SK-N-SH (cell line): ENCODE data around the gene LRFN3. TPM values are rescaled to one million over a fixed set of nuclear protein-coding genes. Genes with fewer than 3 reads are reported as not detected.

ENCODE experiments used
- CTCF ChIA-PET: fragments of 300-600, 350-600 bp; formaldehyde crosslinking; extraction: SDS; loops from one replicate; lab custom pipeline; 2021; lab: Yijun Ruan, JAX
- POLR2A ChIA-PET: fragments of 350-600 bp; sonication (Branson Sonifier 250); formaldehyde crosslinking; extraction: SDS; loops from one replicate; lab custom pipeline; 2020; ENCODE audit warnings: antibody characterized with exemption, inconsistent platforms; lab: Yijun Ruan, JAX
- DNase-seq: peaks from one replicate; pipeline ENCODE4 v3.0.0; 2012
- H2AFZ ChIP-seq: fragments of 200-600 bp; sonication (generic); 2 replicates; pipeline ENCODE4 v1.8.1; 2016; ENCODE audit warnings: antibody characterized with exemption, mild to moderate bottlenecking, low read depth
- H3F3A ChIP-seq: fragments of 200-600 bp; sonication (generic); replicated peaks from 2 replicates; pipeline ENCODE3; 2016; ENCODE audit warnings: antibody characterized with exemption, mild to moderate bottlenecking; ENCODE audit not compliant: insufficient read depth
- H3K27ac ChIP-seq, 2 experiments: fragments of 200-500 bp in 1 of 2; fragments of 200-600 bp in 1 of 2; sonication (Bioruptor generic) in 1 of 2; sonication (generic), shearing (Covaris generic) in 1 of 2; 2 replicates each; pipeline versions ENCODE4 v1.5.1 to v1.6.1; 2014 to 2016; ENCODE audit warnings: low read depth in 2 of 2, inconsistent platforms in 1 of 2, low read length in 1 of 2, mild to moderate bottlenecking in 1 of 2, mixed read lengths in 1 of 2
- H3K27me3 ChIP-seq: fragments of 200-600 bp; sonication (generic), shearing (Covaris generic); 2 replicates; pipeline ENCODE4 v1.6.1; 2016; ENCODE audit warnings: mixed run types; ENCODE audit not compliant: insufficient read depth
- H3K36me3 ChIP-seq, 2 experiments: fragments of 200-500 bp in 1 of 2; fragments of 200-600 bp in 1 of 2; sonication (Bioruptor generic) in 1 of 2; sonication (generic) in 1 of 2; replicated peaks in 1 of 2; 2 replicates each; pipeline versions ENCODE3 to v1.5.1; 2014 to 2016; ENCODE audit warnings: low read length in 1 of 2, mild to moderate bottlenecking in 1 of 2; ENCODE audit not compliant: insufficient read depth in 2 of 2, control insufficient read depth in 1 of 2
- H3K4me1 ChIP-seq, 2 experiments: fragments of 200-500 bp in 1 of 2; fragments of 200-600 bp in 1 of 2; sonication (Bioruptor generic) in 1 of 2; sonication (generic), shearing (Covaris generic) in 1 of 2; 2 replicates each; pipeline versions ENCODE4 v1.5.1 to v1.6.1; 2014 to 2016; ENCODE audit warnings: low read depth in 1 of 2, low read length in 1 of 2, mixed run types in 1 of 2; ENCODE audit not compliant: insufficient read depth in 2 of 2, control insufficient read depth in 1 of 2
- H3K4me2 ChIP-seq: fragments of 200-600 bp; sonication (generic), shearing (Covaris generic); 2 replicates; pipeline ENCODE4 v1.6.1; 2017; ENCODE audit warnings: mixed run types
- H3K4me3 ChIP-seq, 2 experiments: fragments of 200-500 bp in 1 of 2; fragments of 200-600 bp in 1 of 2; sonication (Bioruptor generic) in 1 of 2; sonication (generic), shearing (Covaris generic) in 1 of 2; 2 replicates each; pipeline versions ENCODE4 v1.5.1 to v1.8.1; 2014 to 2016; ENCODE audit warnings: low read depth in 2 of 2, inconsistent platforms in 1 of 2, low read length in 1 of 2, mild to moderate bottlenecking in 1 of 2, mixed read lengths in 1 of 2, moderate library complexity in 1 of 2
- H3K79me2 ChIP-seq: fragments of 200-600 bp; sonication (generic); 2 replicates; pipeline ENCODE4 v1.8.1; 2017; ENCODE audit warnings: mild to moderate bottlenecking; ENCODE audit not compliant: insufficient read depth
- H3K9ac ChIP-seq: fragments of 200-600 bp; sonication (generic); 2 replicates; pipeline ENCODE4 v1.6.1; 2017; ENCODE audit warnings: mixed run types
- H3K9me2 ChIP-seq: fragments of 200-600 bp; sonication (generic); 2 replicates; pipeline ENCODE4 v1.6.1; 2017; ENCODE audit warnings: mixed run types
- H3K9me3 ChIP-seq: fragments of 200-600 bp; sonication (generic); 2 replicates; pipeline ENCODE4 v1.6.1; 2017; ENCODE audit warnings: mixed run types, mild to moderate bottlenecking, moderate library complexity
- H4K20me1 ChIP-seq: fragments of 200-600 bp; sonication (generic); 2 replicates; pipeline ENCODE4 v1.6.1; 2017; ENCODE audit warnings: mild to moderate bottlenecking, mixed run types; ENCODE audit not compliant: insufficient read depth
- EZH2phosphoT487 ChIP-seq: fragments of 200-600 bp; sonication (generic); IDR thresholded peaks from 2 replicates; pipeline ENCODE4 v1.6.1; 2017; ENCODE audit warnings: low read depth, mixed run types, mild to moderate bottlenecking, antibody characterized with exemption, moderate library complexity, borderline replicate concordance
- FOXJ3 ChIP-seq: sonication (generic); formaldehyde crosslinking; IDR thresholded peaks from 2 replicates; pipeline ENCODE4 v1.5.1; 2020; ENCODE audit warnings: mild to moderate bottlenecking, missing genetic modification reagents
- FOXM1 ChIP-seq: IDR thresholded peaks from 2 replicates; pipeline ENCODE4 v1.4.0; 2012; ENCODE audit warnings: low read depth, mild to moderate bottlenecking
- MEF2A ChIP-seq: IDR thresholded peaks from 2 replicates; pipeline ENCODE4 v1.4.0; 2012; ENCODE audit warnings: low read depth, borderline replicate concordance
- NRF1 ChIP-seq: IDR thresholded peaks from 2 replicates; pipeline ENCODE4 v1.6.1; 2012; ENCODE audit warnings: low read depth, mild to moderate bottlenecking, low read length
- PBX3 ChIP-seq: IDR thresholded peaks from 2 replicates; pipeline ENCODE4; 2012
- RAD21 ChIP-seq: IDR thresholded peaks from 2 replicates; pipeline ENCODE4 v1.6.1; 2012; ENCODE audit warnings: mild to moderate bottlenecking, low read length
- RFX5 ChIP-seq: IDR thresholded peaks from 2 replicates; pipeline ENCODE4 v1.6.1; 2012; ENCODE audit warnings: mild to moderate bottlenecking, improper control_type of control experiment, low read length
- RXRA ChIP-seq: IDR thresholded peaks from 2 replicates; pipeline ENCODE4 v1.4.0; 2012; ENCODE audit warnings: low read depth, mild to moderate bottlenecking, borderline replicate concordance
- TAF1 ChIP-seq: IDR thresholded peaks from 2 replicates; pipeline ENCODE4 v1.6.1; 2012; ENCODE audit warnings: low read depth, mild to moderate bottlenecking, low read length, moderate library complexity, borderline replicate concordance
- TCF12 ChIP-seq: IDR thresholded peaks from 2 replicates; pipeline ENCODE4 v1.4.0; 2012
- USF1 ChIP-seq: IDR thresholded peaks from 2 replicates; pipeline ENCODE4 v1.4.0; 2012; ENCODE audit warnings: low read depth, borderline replicate concordance
- WGBS: methylation state at CpG from one replicate; pipeline ENCODE4 v1.1.6; 2017; ENCODE audit warnings: low lambda C conversion rate; 5-methylcytosine and 5-hydroxymethylcytosine counted together
- polyA plus RNA-seq, 3 experiments: library from polyadenylated mRNA; depleted of rRNA; stranded (reverse); fragments of >200 nt; gene quantifications; 2 replicates each; pipeline ENCODE4 v1.2.3, GENCODE V29; 2012
- TF ChIP-seq, protein P1 (sequence below): IDR thresholded peaks from 2 replicates; pipeline ENCODE4 v1.6.1; 2012; ENCODE audit warnings: mild to moderate bottlenecking, low read depth, low read length, moderate library complexity

The LRFN3 gene
- polyA plus RNA-seq, 1 of the 3 experiments (the other 2 are of a cell fraction): 5.4 TPM

DNA sequence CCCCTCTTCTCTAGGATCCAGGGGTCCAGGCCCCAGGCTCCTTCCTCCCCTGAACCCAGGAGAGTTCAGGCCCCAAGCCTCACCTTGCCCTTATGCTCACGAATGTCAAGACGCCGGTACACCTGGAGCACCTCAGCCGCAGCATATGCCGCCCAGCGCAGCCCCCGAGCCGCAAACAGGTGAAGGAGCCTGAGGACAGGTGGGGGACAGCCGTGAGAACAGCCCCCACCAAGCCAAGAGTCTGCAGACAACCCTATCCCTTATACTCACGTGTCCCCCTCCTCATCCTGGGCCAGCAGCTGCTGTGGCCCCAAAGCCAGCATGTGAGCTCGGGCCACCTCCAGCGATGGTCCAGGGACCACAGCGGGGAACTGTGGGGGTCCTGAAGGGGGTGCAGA, 39.5 kb upstream of the LRFN3 start:
- H2AFZ ChIP-seq: no peak overlapping the region
- H3K27me3 ChIP-seq: no peaks in the 10 kb centered on the region
- H4K20me1 ChIP-seq: no peaks in the 10 kb centered on the region
- H3K4me1 ChIP-seq: peaks cover 5 to 13% of the 10 kb centered on the region in 2 experiments; a peak in 3 of 4 replicates
- peaks cover 11% of the 10 kb centered on the region; the same call in 1 of the 2 replicates for H3K79me2 ChIP-seq
- H3F3A ChIP-seq: peaks cover 9% of the 10 kb centered on the region
- H3K9me3 ChIP-seq: no peaks in the 10 kb centered on the region
- WGBS: 95% methylated on average over 9 of the region's 13 CpGs
- no peak overlapping the region for H3K9ac ChIP-seq
- H3K36me3 ChIP-seq: peaks cover 0 to 10% of the 10 kb centered on the region in 2 experiments
- TF ChIP-seq MEF2A: no peak
- no peak for TF ChIP-seq RFX5
- TF ChIP-seq NRF1: no peak
- no peak for TF ChIP-seq EZH2phosphoT487
- TF ChIP-seq RXRA: no peak
- ChIA-PET POLR2A (interaction anchor here (1.2 kb wide), 1 partner anchor 218 kb away, joined by 3 read pairs; the partner anchor contains the start of genes POLR2I and TBCB), CTCF (interaction anchor here (3.0 kb wide), 1 partner anchor 36 kb away, joined by 11 read pairs; no protein-coding TSS in a partner anchor)
- no peak overlapping the region for H3K27ac ChIP-seq
- H3K4me3 ChIP-seq: no peak overlapping the region
- DNase-seq: no peak
- H3K9me2 ChIP-seq: no peaks in the 10 kb centered on the region
- H3K4me2 ChIP-seq: no peak overlapping the region

- no peak for TF ChIP-seq PBX3
- H3F3A ChIP-seq: peaks cover 10% of the 10 kb centered on the region
- H3K4me1 ChIP-seq: peaks cover 8 to 22% of the 10 kb centered on the region in 2 experiments; a peak in 3 of 4 replicates
- no peaks in the 10 kb centered on the region for H3K27me3 ChIP-seq
- H3K27ac ChIP-seq: no peak overlapping the region
- H3K4me2 ChIP-seq: peak overlapping the region; percentile 100
- H3K36me3 ChIP-seq: peaks cover 0 to 5% of the 10 kb centered on the region in 2 experiments
- no peaks in the 10 kb centered on the region for H4K20me1 ChIP-seq
- no peaks in the 10 kb centered on the region for H3K9me2 ChIP-seq
- CTCF ChIA-PET: interaction anchor here (1.0 to 3.0 kb wide), 4 partner anchors 8 to 35 kb away, joined by 3 to 11 read pairs (median 4); no protein-coding TSS in a partner anchor
- H3K79me2 ChIP-seq: peaks cover 11% of the 10 kb centered on the region; the same call in 1 of the 2 replicates
- POLR2A ChIA-PET: interaction anchor here (0.6 kb wide), 1 partner anchor 113 kb away, joined by 3 read pairs; no protein-coding TSS in a partner anchor
- no peak overlapping the region for H2AFZ ChIP-seq
- no peak overlapping the region for H3K9ac ChIP-seq
- no peaks in the 10 kb centered on the region for H3K9me3 ChIP-seq
- H3K4me3 ChIP-seq: peak overlapping the region in 1 of 2 experiments; percentile 100; a peak in 1 of 4 replicates
- 95% methylated on average over 11 of the region's 13 CpGs for WGBS
- DNase-seq: peak; percentile 18
Observed at GRCh38 chr19:35897706-35898451, 38.3 kb upstream of the LRFN3 start.

DNA sequence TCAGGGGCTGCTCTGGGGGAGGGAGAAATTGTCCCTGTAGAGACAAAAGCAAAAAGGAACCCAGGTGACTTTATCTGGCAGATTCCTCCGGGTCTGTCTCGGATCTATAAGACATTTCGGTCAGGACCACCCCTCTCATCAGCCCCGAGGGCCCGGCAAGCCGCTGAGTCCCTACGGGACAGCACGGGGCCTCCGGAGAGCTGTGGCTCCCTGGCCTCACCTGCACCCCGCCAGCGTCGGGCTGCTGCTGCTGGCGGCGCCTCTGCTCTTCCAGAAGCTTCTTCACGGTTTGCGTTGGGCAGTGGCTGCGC, 37.7 kb upstream of the LRFN3 start:
- no peaks in the 10 kb centered on the region for H3K9me2 ChIP-seq
- peaks cover 11% of the 10 kb centered on the region; the same call in 1 of the 2 replicates for H3K79me2 ChIP-seq
- no peak overlapping the region; a peak in 1 of 4 replicates for H3K27ac ChIP-seq
- peaks cover 0 to 3% of the 10 kb centered on the region in 2 experiments for H3K36me3 ChIP-seq
- H3F3A ChIP-seq: peaks cover 10% of the 10 kb centered on the region
- peak overlapping the region; percentile 100 for H3K4me2 ChIP-seq
- WGBS: 76% methylated on average over 13 of the region's 17 CpGs
- H4K20me1 ChIP-seq: no peaks in the 10 kb centered on the region
- peak overlapping the region; percentile 83 for H3K9ac ChIP-seq
- H3K9me3 ChIP-seq: no peaks in the 10 kb centered on the region
- DNase-seq: no peak
- H2AFZ ChIP-seq: peak overlapping the region; percentile 94
- H3K27me3 ChIP-seq: no peaks in the 10 kb centered on the region
- peak overlapping the region; percentile 69 to 100 for H3K4me3 ChIP-seq
- CTCF ChIA-PET: interaction anchor here (1.2 to 3.0 kb wide), 2 partner anchors 17 to 34 kb away, joined by 5 to 11 read pairs; no protein-coding TSS in a partner anchor
- POLR2A ChIA-PET: interaction anchor here (0.6 kb wide), 1 partner anchor 113 kb away, joined by 3 read pairs; no protein-coding TSS in a partner anchor
- H3K4me1 ChIP-seq: peaks cover 8 to 22% of the 10 kb centered on the region in 2 experiments; a peak in 3 of 4 replicates
- TF ChIP-seq, protein P1, sequence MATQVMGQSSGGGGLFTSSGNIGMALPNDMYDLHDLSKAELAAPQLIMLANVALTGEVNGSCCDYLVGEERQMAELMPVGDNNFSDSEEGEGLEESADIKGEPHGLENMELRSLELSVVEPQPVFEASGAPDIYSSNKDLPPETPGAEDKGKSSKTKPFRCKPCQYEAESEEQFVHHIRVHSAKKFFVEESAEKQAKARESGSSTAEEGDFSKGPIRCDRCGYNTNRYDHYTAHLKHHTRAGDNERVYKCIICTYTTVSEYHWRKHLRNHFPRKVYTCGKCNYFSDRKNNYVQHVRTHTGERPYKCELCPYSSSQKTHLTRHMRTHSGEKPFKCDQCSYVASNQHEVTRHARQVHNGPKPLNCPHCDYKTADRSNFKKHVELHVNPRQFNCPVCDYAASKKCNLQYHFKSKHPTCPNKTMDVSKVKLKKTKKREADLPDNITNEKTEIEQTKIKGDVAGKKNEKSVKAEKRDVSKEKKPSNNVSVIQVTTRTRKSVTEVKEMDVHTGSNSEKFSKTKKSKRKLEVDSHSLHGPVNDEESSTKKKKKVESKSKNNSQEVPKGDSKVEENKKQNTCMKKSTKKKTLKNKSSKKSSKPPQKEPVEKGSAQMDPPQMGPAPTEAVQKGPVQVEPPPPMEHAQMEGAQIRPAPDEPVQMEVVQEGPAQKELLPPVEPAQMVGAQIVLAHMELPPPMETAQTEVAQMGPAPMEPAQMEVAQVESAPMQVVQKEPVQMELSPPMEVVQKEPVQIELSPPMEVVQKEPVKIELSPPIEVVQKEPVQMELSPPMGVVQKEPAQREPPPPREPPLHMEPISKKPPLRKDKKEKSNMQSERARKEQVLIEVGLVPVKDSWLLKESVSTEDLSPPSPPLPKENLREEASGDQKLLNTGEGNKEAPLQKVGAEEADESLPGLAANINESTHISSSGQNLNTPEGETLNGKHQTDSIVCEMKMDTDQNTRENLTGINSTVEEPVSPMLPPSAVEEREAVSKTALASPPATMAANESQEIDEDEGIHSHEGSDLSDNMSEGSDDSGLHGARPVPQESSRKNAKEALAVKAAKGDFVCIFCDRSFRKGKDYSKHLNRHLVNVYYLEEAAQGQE: no peak
- TF ChIP-seq TAF1: no peak
- no peak for TF ChIP-seq FOXJ3 (CRISPR knock-in tag)
- TF ChIP-seq USF1: no peak
- TF ChIP-seq MEF2A: no peak
- no peak for TF ChIP-seq FOXM1
- no peak for TF ChIP-seq TCF12
- no peak for TF ChIP-seq RAD21
